ENCODE results near the gene HEY2.
A peak's percentile ranks its signal among the peaks of the same experiment; 100 is the strongest.

HEY2 gene

GRCh38 chr6:125745281-125746018 lies 4.0 kb upstream of the HEY2 start:
- no peak for DNase-seq

DNA sequence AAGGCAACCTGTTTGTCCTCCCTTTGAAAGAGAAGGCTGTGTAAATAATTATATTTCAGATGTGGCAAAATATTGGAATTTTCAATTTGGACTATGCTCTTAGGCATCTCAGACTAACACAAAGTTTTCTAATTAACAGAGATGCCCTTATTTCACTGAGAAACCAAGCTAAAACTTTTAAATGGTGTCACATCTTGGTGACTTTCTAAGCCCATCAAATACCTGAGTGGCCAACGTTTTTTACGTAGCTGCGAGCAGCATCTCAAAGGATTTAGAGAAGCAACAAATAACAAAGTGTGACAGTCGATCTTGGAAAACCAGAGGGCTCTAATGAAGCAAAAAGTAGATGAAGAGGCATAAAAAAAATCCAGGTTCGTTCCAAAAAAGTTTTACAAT lies 3.4 kb upstream of the HEY2 start:
- DNase-seq: no peak

DNA sequence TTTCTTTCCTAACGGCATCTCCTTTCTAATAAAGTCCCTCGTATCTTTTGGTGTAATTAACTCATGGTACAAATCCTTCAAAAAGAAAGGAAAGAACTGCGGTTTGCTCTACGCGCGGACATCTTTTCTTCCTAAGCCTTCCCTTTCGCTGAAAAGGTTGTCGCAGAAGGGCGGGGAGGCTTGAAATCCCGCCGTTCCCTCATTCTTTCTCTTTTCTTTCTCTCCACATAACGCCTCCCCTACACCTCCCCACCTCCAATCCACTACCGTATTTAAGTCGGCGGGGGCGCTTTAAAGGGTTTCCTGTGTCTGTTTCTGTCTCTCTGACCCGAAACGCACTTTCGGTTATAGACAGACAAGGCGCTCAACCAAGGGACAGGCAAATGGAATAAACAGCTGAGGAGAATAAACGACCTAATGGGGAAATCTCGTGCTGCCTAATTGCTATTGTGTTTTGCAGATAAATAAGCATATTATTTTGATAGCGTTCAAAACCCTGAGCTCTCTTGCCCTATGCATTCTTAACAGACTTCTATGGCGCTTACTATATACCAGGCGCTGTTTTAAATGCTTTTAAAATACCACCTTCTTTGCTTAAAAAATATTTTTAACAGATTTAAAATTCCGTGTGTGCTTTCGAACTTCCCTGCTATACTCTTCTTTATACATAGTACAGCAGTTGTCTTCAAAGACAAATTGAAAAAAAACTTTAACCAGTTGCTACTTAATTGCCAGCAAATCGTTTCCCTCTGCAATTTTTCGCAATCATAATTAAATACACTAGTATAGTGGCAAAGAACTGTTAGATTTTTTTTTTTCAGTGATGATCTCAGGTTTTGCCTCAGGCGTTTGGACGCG lies 2.5 kb upstream of the HEY2 start:
- peak; percentile 70 to 77 (median 74) for DNase-seq

GRCh38 chr6:125747589-125748405 lies 1.6 kb upstream of the HEY2 start:
- DNase-seq: peak in 2 of 3 donors; percentile 31 to 61

GRCh38 chr6:125748406-125749172 lies 843 bp upstream of the HEY2 start:
- DNase-seq: peak in 2 of 3 donors; percentile 20 to 25

- no peak for DNase-seq
Observed at GRCh38 chr6:125749865-125750691, 646 bp downstream of the HEY2 start.

- DNase-seq: peak in 1 of 3 donors; percentile 8
Observed at GRCh38 chr6:125750692-125751333, 1.4 kb downstream of the HEY2 start.

DNA sequence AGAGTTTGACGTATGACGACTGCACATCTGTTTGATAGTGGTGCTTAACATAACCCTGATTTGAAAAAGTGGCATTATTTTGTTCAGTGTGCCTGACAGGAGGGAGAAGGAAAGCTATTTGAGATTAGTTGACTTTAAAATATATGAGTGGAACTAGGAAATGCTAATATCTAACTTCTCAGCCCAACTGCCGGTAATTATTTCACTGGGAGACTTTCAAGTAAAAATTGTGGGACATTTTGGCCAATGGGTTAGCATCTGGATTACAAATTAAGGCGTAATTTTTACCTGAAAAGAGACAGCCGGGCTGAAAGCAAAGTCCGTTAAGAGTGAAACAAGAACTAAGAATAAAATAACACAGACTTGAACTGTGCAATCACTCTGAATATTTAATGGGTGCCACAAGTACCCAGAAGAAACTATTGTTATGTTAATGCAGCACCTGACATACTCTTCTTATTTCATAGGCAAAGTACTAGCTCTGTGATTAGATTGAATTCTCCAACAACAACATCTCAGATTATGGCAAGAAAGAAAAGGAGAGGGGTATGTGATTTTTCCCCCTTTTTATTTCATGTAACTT lies 2.0 kb downstream of the HEY2 start:
- DNase-seq: no peak

- DNase-seq: no peak
Observed at GRCh38 chr6:125752773-125753172, 3.3 kb downstream of the HEY2 start.

DNA sequence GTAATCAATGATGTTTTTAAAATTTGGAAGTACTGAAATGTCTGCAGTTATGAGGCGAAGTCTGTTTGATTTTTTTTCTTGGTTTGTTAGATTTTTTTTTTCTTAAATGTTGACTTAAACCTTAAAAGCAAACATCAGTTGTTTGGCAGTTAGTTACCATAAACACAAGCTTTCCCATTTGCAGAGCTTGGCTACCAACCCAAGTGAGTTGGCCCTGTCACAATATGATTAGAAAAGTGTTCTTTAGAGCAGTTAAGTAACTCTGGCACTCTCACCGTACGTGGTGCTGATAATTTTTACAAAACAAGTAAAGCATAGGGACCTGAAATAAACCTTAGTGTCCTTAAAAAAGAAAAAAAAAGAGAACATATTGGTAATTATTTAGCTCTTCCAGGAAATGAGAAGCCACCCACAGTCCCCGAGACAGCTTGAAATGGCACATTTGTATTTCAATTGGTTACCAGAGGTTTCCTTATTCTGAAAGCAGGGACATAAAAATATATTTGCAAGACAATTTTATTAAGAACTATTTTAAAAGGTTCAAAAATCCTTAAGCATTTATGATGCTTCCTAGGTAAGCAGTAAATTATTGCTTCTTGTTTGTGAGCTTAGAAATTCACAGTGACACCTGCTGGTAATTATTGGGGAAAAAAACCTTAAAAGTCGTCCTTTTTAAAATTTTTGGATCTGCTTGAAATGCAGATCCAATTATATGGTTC lies 3.9 kb downstream of the HEY2 start:
- DNase-seq: peak; percentile 32 to 59 (median 55)

DNA sequence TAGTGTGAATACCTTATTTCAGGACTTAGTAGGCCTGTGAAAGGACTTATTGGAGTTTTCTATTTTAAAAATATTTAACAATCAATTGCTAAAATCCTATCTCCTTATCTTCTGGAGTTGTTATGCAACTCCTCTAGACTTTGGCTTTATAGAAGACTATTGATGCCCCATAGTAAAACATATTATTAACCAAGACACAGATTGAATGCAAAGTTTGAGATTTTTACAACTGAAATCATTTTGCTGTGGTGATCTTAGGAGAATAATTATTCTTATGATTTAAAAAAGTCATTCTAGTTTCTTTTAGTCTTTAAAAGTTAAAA lies 4.5 kb downstream of the HEY2 start:
- no peak for DNase-seq

GRCh38 chr6:125754566-125754965 lies 5.1 kb downstream of the HEY2 start:
- DNase-seq: no peak

- no peak for DNase-seq
Observed at GRCh38 chr6:125759184-125759902, 9.9 kb downstream of the HEY2 start.

GRCh38 chr6:125759959-125760457 lies 10.6 kb downstream of the HEY2 start:
- DNase-seq: no peak

GRCh38 chr6:125764121-125764671 lies 14.8 kb downstream of the HEY2 start:
- DNase-seq: peak in 2 of 3 donors; percentile 11 to 36

DNA sequence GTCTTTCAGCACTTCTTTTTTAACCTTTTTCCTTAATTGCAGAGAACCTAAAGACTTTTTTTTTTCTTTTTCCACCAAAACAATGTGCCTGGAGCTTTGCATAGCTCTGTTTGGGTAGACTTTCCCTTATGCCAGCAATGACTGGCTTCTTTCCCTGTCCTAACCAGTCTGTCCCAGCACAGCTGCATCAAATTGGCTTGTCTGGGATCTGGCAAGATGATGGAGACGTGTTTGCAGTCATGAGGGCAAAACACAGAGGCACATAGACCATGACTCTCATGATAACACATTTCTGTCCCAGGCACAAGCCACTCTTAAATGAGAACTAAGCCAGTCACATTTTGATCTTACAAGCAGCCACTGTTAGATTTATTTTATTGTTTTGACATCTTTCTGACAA lies 16.5 kb downstream of the HEY2 start:
- DNase-seq: no peak

- no peak for DNase-seq
Observed at GRCh38 chr6:125766641-125767040, 17.2 kb downstream of the HEY2 start.

GRCh38 chr6:125769147-125769783 lies 19.8 kb downstream of the HEY2 start:
- no peak for DNase-seq

All from suppressor macrophage treated with lipopolysaccharide for 1 hour (primary cell).